ENCODE measurements around the gene ADCK2.
"Not testable (repeated sequence)": the region's sequence is repeated elsewhere in the genome, so short reads cannot be mapped to it uniquely, and the experiment has no call there.

The ADCK2 gene

GRCh38 chr7:140672382-140673062 lies at the start of gene ADCK2:
Gene ADCK2 (plus strand): TSS chr7:140672945. CDS start chr7:140673331, 386 bp downstream.
- DNase-seq = peak; percentile 65

GRCh38 chr7:140623980-140624379 lies 48.8 kb upstream of the ADCK2 start:
- DNase-seq = no peak

- no peak for DNase-seq
These were observed 48.2 kb upstream of the ADCK2 start for GRCh38 chr7:140624392-140625191.

- not testable (repeated sequence) for DNase-seq
These were observed 47.6 kb upstream of the ADCK2 start for GRCh38 chr7:140625192-140625558.

- DNase-seq = no peak
These were observed 46.6 kb upstream of the ADCK2 start for GRCh38 chr7:140625908-140626868.

GRCh38 chr7:140631021-140631420 lies 41.7 kb upstream of the ADCK2 start:
- no peak for DNase-seq

GRCh38 chr7:140631602-140632001 lies 41.1 kb upstream of the ADCK2 start:
- no peak for DNase-seq

GRCh38 chr7:140635345-140635744 lies 37.4 kb upstream of the ADCK2 start:
- no peak for DNase-seq

GRCh38 chr7:140635816-140636215 lies 36.9 kb upstream of the ADCK2 start:
- no peak for DNase-seq

- no peak for DNase-seq
These were observed 35.3 kb upstream of the ADCK2 start for GRCh38 chr7:140637400-140637799.

- no peak for DNase-seq
These were observed 34.5 kb upstream of the ADCK2 start for GRCh38 chr7:140638173-140638791.

- DNase-seq = no peak
These were observed 33.2 kb upstream of the ADCK2 start for GRCh38 chr7:140639366-140640053.

GRCh38 chr7:140640060-140640637 lies 32.6 kb upstream of the ADCK2 start:
- no peak for DNase-seq

GRCh38 chr7:140640727-140641523 lies 31.8 kb upstream of the ADCK2 start, which contains the start of gene DENND2A:
Gene DENND2A (minus strand): TSS chr7:140640813. CDS start chr7:140602397, 38,416 bp downstream.
- no peak for DNase-seq

- no peak for DNase-seq
These were observed 31.1 kb upstream of the ADCK2 start for GRCh38 chr7:140641524-140642195.

GRCh38 chr7:140643416-140643815 lies 29.3 kb upstream of the ADCK2 start:
- no peak for DNase-seq

- not testable (repeated sequence) for DNase-seq
These were observed 28.0 kb upstream of the ADCK2 start for GRCh38 chr7:140644761-140645160.

- DNase-seq = peak; percentile 17
These were observed 27.4 kb upstream of the ADCK2 start for GRCh38 chr7:140645166-140645900.

- DNase-seq = peak; percentile 33
These were observed 25.7 kb upstream of the ADCK2 start for GRCh38 chr7:140646931-140647647.
